HG03457 (cell line): Measurements from ENCODE around the gene AGAP4.
"Not testable (repeated sequence)": the region's sequence is repeated elsewhere in the genome, so short reads cannot be mapped to it uniquely, and the experiment has no call there.

Source experiments
- ATAC-seq: cut with Tn5 transposase; IDR thresholded peaks from one replicate; pipeline ENCODE4 v1.9.1; 2021; ENCODE audit warnings: moderate number of reproducible peaks; ENCODE audit not compliant: unreplicated experiment

AGAP4 gene

GRCh38 chr10:45847400-45847799 lies at the start of gene AGAP4:
AGAP4 (minus strand) TSS chr10:45847500; CDS start chr10:45847347, 153 bp downstream.
- not testable (repeated sequence) for ATAC-seq

DNA sequence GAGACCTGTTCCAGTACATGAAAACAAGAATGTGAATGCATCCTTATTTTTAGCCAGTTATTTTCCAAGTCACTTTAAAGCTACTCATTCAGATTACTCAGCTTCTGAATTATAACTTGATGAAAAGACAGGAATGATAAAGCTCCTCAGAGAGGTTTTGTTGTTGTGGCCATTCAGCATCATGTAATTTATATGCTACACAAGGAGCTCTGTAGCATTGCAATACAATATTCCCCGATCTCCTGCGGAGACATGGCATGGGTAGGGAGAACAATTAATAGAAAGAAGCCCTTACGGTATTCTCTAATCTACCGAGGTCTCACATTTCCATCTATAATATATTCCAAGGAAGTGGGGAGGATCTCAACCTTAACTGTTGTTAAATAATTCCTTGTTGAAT lies 43.4 kb upstream of the AGAP4 start:
- not testable (repeated sequence) for ATAC-seq

DNA sequence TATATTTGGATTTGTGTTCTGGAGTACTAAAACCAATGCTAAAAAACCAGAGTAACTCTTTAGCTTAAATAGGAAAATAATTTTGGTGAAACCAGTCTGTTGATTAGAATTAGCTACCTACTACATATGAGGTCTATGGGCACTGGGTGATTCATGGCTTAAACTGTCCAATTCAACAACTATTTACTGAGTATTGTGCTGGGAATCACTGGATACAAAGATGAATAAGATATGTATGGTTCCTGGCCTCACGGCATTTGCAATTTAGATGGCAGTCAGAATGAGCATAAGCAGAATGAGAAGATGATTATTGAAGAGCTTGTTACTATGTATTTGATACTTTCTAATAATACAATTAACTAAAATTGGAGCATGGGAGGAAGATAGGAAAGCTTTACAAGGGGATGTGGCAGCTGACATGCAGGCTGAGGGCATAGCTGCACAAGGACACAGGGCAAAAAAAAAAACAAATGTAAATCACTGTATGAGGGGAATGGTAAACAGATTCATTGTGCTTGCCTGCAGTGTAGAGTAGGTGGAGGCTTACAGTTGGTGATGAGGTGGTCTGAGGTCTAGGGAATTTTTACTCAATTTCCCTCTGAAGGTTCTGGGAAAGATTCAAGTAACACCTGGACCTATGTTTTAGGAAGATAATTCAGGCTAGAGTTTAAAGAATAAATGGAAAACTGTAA lies 42.4 kb upstream of the AGAP4 start:
- ATAC-seq: not testable (repeated sequence)

GRCh38 chr10:45882880-45883279 lies 35.6 kb upstream of the AGAP4 start:
- not testable (repeated sequence) for ATAC-seq

GRCh38 chr10:45865404-45865803 lies 18.1 kb upstream of the AGAP4 start:
- not testable (repeated sequence) for ATAC-seq

- not testable (repeated sequence) for ATAC-seq
These were observed 17.0 kb upstream of the AGAP4 start for GRCh38 chr10:45864264-45864663.

DNA sequence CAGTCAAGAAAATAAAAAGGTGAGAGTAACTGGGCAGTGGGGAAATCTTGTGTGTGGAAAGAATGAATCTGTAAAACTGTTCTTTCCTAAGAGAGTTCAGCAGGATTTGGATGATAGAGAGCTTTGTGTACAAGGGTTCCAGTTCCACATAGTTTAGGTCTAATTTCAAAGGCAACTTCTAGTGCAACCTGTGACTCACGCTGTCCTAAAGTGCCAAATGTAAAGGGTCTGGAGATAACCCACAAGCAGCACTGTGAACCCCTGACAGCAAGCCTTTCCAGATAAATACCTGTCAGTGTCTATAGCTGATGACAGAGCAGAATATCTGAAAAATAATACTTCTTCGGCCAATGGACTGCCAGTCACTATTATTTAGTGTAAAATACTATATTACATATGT lies 16.3 kb upstream of the AGAP4 start:
- not testable (repeated sequence) for ATAC-seq

- ATAC-seq: not testable (repeated sequence)
These were observed 10.6 kb upstream of the AGAP4 start for GRCh38 chr10:45857931-45858330.

GRCh38 chr10:45848467-45848866 lies 1.2 kb upstream of the AGAP4 start:
- not testable (repeated sequence) for ATAC-seq

- not testable (repeated sequence) for ATAC-seq
These were observed 24.4 kb downstream of the AGAP4 start for GRCh38 chr10:45822918-45823317.

- not testable (repeated sequence) for ATAC-seq
These were observed 27.0 kb downstream of the AGAP4 start for GRCh38 chr10:45820107-45820830.

- no peak for ATAC-seq
These were observed 27.7 kb downstream of the AGAP4 start for GRCh38 chr10:45819552-45819951.

GRCh38 chr10:45817912-45818311 lies 29.4 kb downstream of the AGAP4 start:
- no peak for ATAC-seq

DNA sequence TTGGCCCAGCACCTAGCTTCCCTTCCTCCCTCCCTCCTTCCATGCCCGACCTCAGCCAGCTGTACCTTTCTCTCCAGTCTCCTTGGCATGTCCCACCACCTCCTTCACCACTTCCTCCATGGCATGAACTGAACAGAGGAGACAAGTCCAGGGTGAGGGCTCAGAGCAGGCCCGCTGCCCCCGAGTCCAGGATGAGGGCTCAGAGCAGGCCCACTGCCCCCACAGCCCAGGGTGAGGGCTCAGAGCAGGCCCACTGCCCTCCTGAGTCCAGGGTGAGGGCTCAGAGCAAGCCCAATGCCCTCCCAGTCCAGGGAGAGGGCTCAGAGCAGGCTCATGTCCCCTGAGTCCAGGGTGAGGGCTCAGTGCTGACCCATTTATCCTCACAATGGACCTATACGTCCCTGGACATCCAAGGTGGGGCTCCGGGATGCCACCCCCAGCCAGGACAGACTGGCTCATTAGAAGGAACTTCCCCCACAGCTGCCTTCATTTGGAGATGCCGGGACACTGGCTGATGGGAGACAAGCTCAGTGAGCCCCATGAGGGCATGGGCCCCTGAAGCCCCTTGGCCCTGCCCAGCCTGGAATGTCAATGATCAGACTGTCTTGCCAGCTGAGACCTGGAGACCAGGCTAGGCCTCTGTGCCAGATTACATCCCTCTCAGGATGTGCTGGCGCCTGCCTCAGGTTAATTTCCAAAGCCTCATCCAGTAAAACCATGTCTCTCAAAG lies 30.0 kb downstream of the AGAP4 start:
- no peak for ATAC-seq

GRCh38 chr10:45814146-45814545 lies 33.2 kb downstream of the AGAP4 start:
- not testable (repeated sequence) for ATAC-seq

GRCh38 chr10:45812959-45813358 lies 34.3 kb downstream of the AGAP4 start:
- not testable (repeated sequence) for ATAC-seq

GRCh38 chr10:45811075-45811474 lies 36.2 kb downstream of the AGAP4 start:
- no peak for ATAC-seq

DNA sequence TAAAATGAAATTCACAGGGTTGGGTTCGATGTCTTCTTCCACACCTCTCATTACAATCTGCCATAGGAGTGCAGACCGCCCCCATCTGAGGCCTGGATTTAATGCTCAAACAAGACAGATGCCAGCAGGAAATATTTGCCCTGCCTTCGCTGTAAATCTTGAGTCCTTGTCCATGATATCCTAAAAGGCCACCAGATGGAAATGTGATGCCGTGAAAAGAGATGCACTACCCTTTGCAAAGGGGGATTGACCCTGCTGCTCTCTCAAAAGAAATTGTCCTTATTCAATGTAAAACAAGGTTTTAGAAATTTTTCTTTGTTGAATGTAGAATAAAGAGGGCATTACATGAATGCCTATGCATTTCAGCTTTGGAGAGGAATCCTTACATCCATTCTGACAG lies 37.5 kb downstream of the AGAP4 start:
- ATAC-seq: no peak

DNA sequence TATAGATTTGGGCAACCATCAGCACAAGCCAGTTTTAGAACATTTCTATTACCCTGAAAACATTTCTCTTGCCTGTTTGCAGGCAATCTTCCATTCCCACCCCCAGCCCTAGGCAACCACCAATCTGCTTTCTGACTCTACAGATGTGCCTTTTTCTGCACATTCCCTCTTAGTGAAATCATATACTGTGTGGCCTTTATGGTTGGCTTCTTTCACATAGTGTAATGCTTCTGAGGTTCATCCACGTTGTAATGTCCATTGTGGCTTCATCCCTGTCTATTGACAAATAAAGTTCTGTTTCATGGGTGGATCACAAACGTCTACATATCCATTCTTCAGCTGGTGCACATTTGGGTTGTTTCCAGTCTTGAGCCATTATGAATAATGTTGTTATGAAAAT lies 42.3 kb downstream of the AGAP4 start:
- not testable (repeated sequence) for ATAC-seq

- not testable (repeated sequence) for ATAC-seq
These were observed 44.0 kb downstream of the AGAP4 start for GRCh38 chr10:45803060-45804010.
